K562 (cell line): ENCODE data around the gene PHKB. TPM values are rescaled to one million over a fixed set of nuclear protein-coding genes. Genes with fewer than 3 reads are reported as not detected.
A peak's percentile ranks its signal among the peaks of the same experiment; 100 is the strongest.

Experiments
- ARID3B ChIP-seq: fragments of 250-450 bp; sonication (Bioruptor Pico); IDR thresholded peaks from 2 replicates; pipeline ENCODE4 v1.4.0; 2020; ENCODE audit warnings: borderline replicate concordance
- E2F8 ChIP-seq: fragments of 450-650 bp; IDR thresholded peaks from 2 replicates; pipeline ENCODE4 v1.7.1; 2018; ENCODE audit warnings: mild to moderate bottlenecking, low read depth; ENCODE audit not compliant: partially characterized antibody
- HDAC8 ChIP-seq: fragments of 450-650 bp; IDR thresholded peaks from 2 replicates; pipeline ENCODE4 v1.6.1; 2016; ENCODE audit warnings: mild to moderate bottlenecking, missing genetic modification characterization, moderate library complexity, missing compliant biosample characterization
- HINFP ChIP-seq: fragments of 450-650 bp; conservative IDR thresholded peaks from 2 replicates; pipeline ENCODE4 v1.6.1; 2016; ENCODE audit warnings: missing genetic modification characterization, low read depth, mild to moderate bottlenecking, control low read depth, missing compliant biosample characterization
- KHSRP ChIP-seq: fragments of 450-650 bp; IDR thresholded peaks from 2 replicates; pipeline ENCODE4 v1.6.1; 2017
- KLF10 ChIP-seq: fragments of 250-450 bp; sonication (Bioruptor Pico); IDR thresholded peaks from 2 replicates; pipeline ENCODE4 v1.6.1; 2021; ENCODE audit warnings: matching md5 sums
- KLF13 ChIP-seq: fragments of 450-650 bp; IDR thresholded peaks from 2 replicates; pipeline ENCODE4 v1.6.1; 2016; ENCODE audit warnings: missing genetic modification characterization, low read depth, mild to moderate bottlenecking, missing compliant biosample characterization, moderate library complexity, borderline replicate concordance
- LEF1 ChIP-seq: fragments of 450-650 bp; IDR thresholded peaks from 2 replicates; pipeline ENCODE4 v1.6.1; 2016; ENCODE audit warnings: mild to moderate bottlenecking
- MECOM ChIP-seq: fragments of 250-450 bp; sonication (Bioruptor Pico); IDR thresholded peaks from 2 replicates; pipeline ENCODE4 v1.8.0; 2022; ENCODE audit warnings: inconsistent platforms
- MTF1 ChIP-seq: fragments of 250-450 bp; sonication (Bioruptor Pico); IDR thresholded peaks from 2 replicates; pipeline ENCODE4 v1.9.0; 2021; ENCODE audit warnings: moderate library complexity, mild to moderate bottlenecking, inconsistent platforms, borderline replicate concordance
- NFXL1 ChIP-seq: fragments of 450-650 bp; formaldehyde crosslinking; IDR thresholded peaks from 2 replicates; pipeline ENCODE4 v1.4.0; 2021; ENCODE audit warnings: mild to moderate bottlenecking
- OTX1 ChIP-seq: fragments of 450-650 bp; formaldehyde crosslinking; IDR thresholded peaks from 2 replicates; pipeline ENCODE4 v1.4.0; 2022; ENCODE audit warnings: mild to moderate bottlenecking
- RREB1 ChIP-seq: fragments of 250-450 bp; sonication (Bioruptor Pico); IDR thresholded peaks from 2 replicates; pipeline ENCODE4 v1.4.0; 2020
- ZC3H11A ChIP-seq: IDR thresholded peaks from 2 replicates; pipeline ENCODE4 v1.6.1; 2012; ENCODE audit warnings: low read depth, low read length, improper control_type of control experiment
- ZNF347 ChIP-seq: fragments of 450-650 bp; formaldehyde crosslinking; IDR thresholded peaks from 2 replicates; pipeline ENCODE4 v1.4.0; 2020; ENCODE audit warnings: low read depth, mild to moderate bottlenecking, moderate library complexity
- polyA plus RNA-seq, 8 experiments: library from polyadenylated mRNA; depleted of rRNA in 4 of 8; stranded (reverse) in 5 of 8; unstranded in 3 of 8; fragments of >200 nt; fragmentation: Nextera tagmentation in 2 of 8; fragmentation: Illumina TruSeq in 1 of 8; extraction: Ambion mirVana in 2 of 8; extraction: Trizol in 1 of 8; gene quantifications; 2 replicates each; pipeline versions ENCODE4 v1.2.1 to v1.2.3, GENCODE V29; 2011 to 2014; ENCODE audit warnings: inconsistent platforms in 1 of 8, missing spikeins in 1 of 8
- total RNA-seq, 7 experiments: library from RNA; depleted of rRNA in 6 of 7; stranded (reverse); fragments of >200 nt in 6 of 7; fragmentation: Illumina TruSeq in 2 of 7; extraction: Trizol in 2 of 7; gene quantifications; 2 replicates each; pipeline versions ENCODE4 v1.2.1 to v1.2.3, GENCODE V29; 2011 to 2021; ENCODE audit warnings: low replicate concordance in 1 of 7

Gene PHKB
- total and polyA plus RNA-seq, 9 of the 15 experiments (the other 6 are each of a cell fraction or from before 2014, with no cell fraction given) = 24.7 to 92.3 (median 67.0) TPM

GRCh38 chr16:47460711-47461597 is at the start of gene PHKB, which contains the start of gene ITFG1 (continued):
- TF ChIP-seq RREB1 (CRISPR knock-in tag) (no peak), KLF10 (CRISPR knock-in tag) (no peak), HINFP (tag) (no peak), ARID3B (no peak), ZC3H11A (no peak), NFXL1 (CRISPR knock-in tag) (no peak), LEF1 (no peak), MTF1 (no peak), KHSRP (no peak), ZNF347 (CRISPR knock-in tag) (no peak), HDAC8 (tag) (no peak), KLF13 (peak; percentile 82; the same call in 1 of the 2 replicates), E2F8 (peak; percentile 91), OTX1 (no peak), MECOM (no peak)
